GM12878 (cell line): ENCODE results near the gene OPA1. TPM values are rescaled to one million over a fixed set of nuclear protein-coding genes. Genes with fewer than 3 reads are reported as not detected.

ENCODE experiments used
- ATAC-seq: fragments of 200-7000 bp; cut with Tn5 transposase; 3 replicates; pipeline ENCODE4 v1.9.1; 2020; ENCODE audit warnings: mild to moderate bottlenecking, moderate library complexity
- BruUV-seq: library from RNA; stranded (reverse); fragments of 400-500 nt; replicated peaks from 2 replicates; lab custom pipeline; 2021; lab: Mats Ljungman, UMichigan
- CTCF ChIA-PET: fragments of 300-600 bp; sonication (Branson Sonifier 250); formaldehyde crosslinking; extraction: SDS; loops from one replicate; lab custom pipeline; 2021; ENCODE audit warnings: inconsistent platforms; lab: Yijun Ruan, JAX
- POLR2A ChIA-PET: fragments of 350-600 bp; formaldehyde crosslinking; extraction: SDS; loops from one replicate; lab custom pipeline; 2021; ENCODE audit warnings: inconsistent platforms; lab: Charles Lee
- RAD21 ChIA-PET: fragments of 300-600 bp; sonication (Branson Sonifier 250); formaldehyde crosslinking; loops from one replicate; lab custom pipeline; 2023; ENCODE audit warnings: antibody characterized with exemption; ENCODE audit not compliant: unreplicated experiment; lab: Charles Lee
- SMC1A ChIA-PET: fragments of 300-600 bp; sonication (Branson Sonifier 250); formaldehyde crosslinking; loops from one replicate; lab custom pipeline; 2023; ENCODE audit not compliant: unreplicated experiment, uncharacterized antibody; lab: Charles Lee
- DNase-seq: peaks from one replicate; pipeline ENCODE4 v3.0.0-alpha.2; 2011; ENCODE audit warnings: low read depth, low spot score
- FAIRE-seq: peaks from 3 replicates; lab custom pipeline; 2011; peaks lifted over from hg19 to GRCh38; lab: Jason Lieb, UNC
- H2AFZ ChIP-seq: 2 replicates; pipeline ENCODE4 v1.6.0; 2011; ENCODE audit warnings: low read depth, low read length, control low read depth; ENCODE audit not compliant: control insufficient read depth
- H3K27ac ChIP-seq: 2 replicates; pipeline ENCODE4 v1.5.1; 2011; ENCODE audit warnings: control low read depth; ENCODE audit not compliant: control insufficient read depth, insufficient read depth
- H3K27me3 ChIP-seq, 2 experiments: replicated peaks in 1 of 2; 2 replicates each; pipeline versions ENCODE4 v1.6.0 to v1.6.1; 2011; ENCODE audit warnings: low read length in 1 of 2; ENCODE audit not compliant: control insufficient read depth in 2 of 2, insufficient read depth in 2 of 2
- H3K36me3 ChIP-seq, 2 experiments: 2 replicates each; pipeline ENCODE4 v1.5.1; 2011; ENCODE audit warnings: low read length in 1 of 2; ENCODE audit not compliant: control insufficient read depth in 2 of 2, insufficient read depth in 2 of 2
- H3K4me1 ChIP-seq: 2 replicates; pipeline ENCODE4 v1.6.1; 2011; ENCODE audit warnings: mild to moderate bottlenecking, low read length, moderate library complexity, mixed read lengths; ENCODE audit not compliant: control insufficient read depth, insufficient read depth
- H3K4me2 ChIP-seq: 2 replicates; pipeline ENCODE4 v1.6.0; 2011; ENCODE audit warnings: control low read depth; ENCODE audit not compliant: control insufficient read depth, insufficient read depth
- H3K4me3 ChIP-seq: fragments of 200-600 bp; sonication (generic); 2 replicates; pipeline ENCODE4 v1.5.1; 2016
- H3K79me2 ChIP-seq: 2 replicates; pipeline ENCODE4 v1.6.0; 2011; ENCODE audit warnings: low read length; ENCODE audit not compliant: control insufficient read depth, insufficient read depth
- H3K9ac ChIP-seq: 2 replicates; pipeline ENCODE4 v1.8.0; 2011; ENCODE audit warnings: low read length, control low read depth, mixed read lengths; ENCODE audit not compliant: control insufficient read depth, insufficient read depth
- H3K9me3 ChIP-seq: replicated peaks from 3 replicates; pipeline ENCODE4 v1.5.1; 2011; ENCODE audit warnings: mild to moderate bottlenecking, low read length; ENCODE audit not compliant: control insufficient read depth, insufficient read depth
- H4K20me1 ChIP-seq: 2 replicates; pipeline ENCODE4 v1.6.0; 2011; ENCODE audit not compliant: control insufficient read depth, insufficient read depth
- BHLHE40 ChIP-seq, 2 experiments: fragments of 450-650 bp in 1 of 2; IDR thresholded peaks; 2 replicates each; pipeline ENCODE4 v1.6.1; 2011 to 2017; ENCODE audit warnings: low read depth in 2 of 2, borderline replicate concordance in 1 of 2, improper control_type of control experiment in 1 of 2, low read length in 1 of 2, mild to moderate bottlenecking in 1 of 2
- BMI1 ChIP-seq: fragments of 450-650 bp; IDR thresholded peaks from 2 replicates; pipeline ENCODE4 v1.6.1; 2016; ENCODE audit warnings: mild to moderate bottlenecking, moderate library complexity, borderline replicate concordance
- CHD1 ChIP-seq: IDR thresholded peaks from 2 replicates; pipeline ENCODE4 v1.6.1; 2012; ENCODE audit warnings: low read depth, low read length, improper control_type of control experiment
- DPF2 ChIP-seq: fragments of 450-650 bp; IDR thresholded peaks from 2 replicates; pipeline ENCODE4 v1.6.1; 2017; ENCODE audit warnings: mild to moderate bottlenecking
- EED ChIP-seq: sonication (generic); IDR thresholded peaks from 2 replicates; pipeline ENCODE4 v1.6.1; 2016; ENCODE audit warnings: antibody characterized with exemption, low read depth
- EP300 ChIP-seq, 2 experiments: fragments of 150-350 bp in 1 of 2; IDR thresholded peaks; 2 replicates each; pipeline ENCODE4 v1.6.1; 2011 to 2012; ENCODE audit warnings: low read depth in 2 of 2, low read length in 2 of 2, borderline replicate concordance in 1 of 2, improper control_type of control experiment in 1 of 2, inconsistent platforms in 1 of 2; ENCODE audit not compliant: control insufficient read depth in 1 of 2
- FOXM1 ChIP-seq: IDR thresholded peaks from 2 replicates; pipeline ENCODE4 v1.6.1; 2012; ENCODE audit warnings: low read depth, mild to moderate bottlenecking, inconsistent platforms, low read length, moderate library complexity
- HDGF ChIP-seq: fragments of 450-650 bp; IDR thresholded peaks from 2 replicates; pipeline ENCODE4 v1.6.1; 2016; ENCODE audit warnings: antibody characterized with exemption
- MAX ChIP-seq: IDR thresholded peaks from 2 replicates; pipeline ENCODE4 v1.6.1; 2012; ENCODE audit warnings: low read depth, low read length, improper control_type of control experiment
- MTA2 ChIP-seq: fragments of 450-650 bp; IDR thresholded peaks from 2 replicates; pipeline ENCODE4 v1.6.1; 2016; ENCODE audit warnings: low read depth, mild to moderate bottlenecking, moderate library complexity
- NBN ChIP-seq: fragments of 450-650 bp; IDR thresholded peaks from 2 replicates; pipeline ENCODE4 v1.6.1; 2016
- NFXL1 ChIP-seq: fragments of 450-650 bp; IDR thresholded peaks from 2 replicates; pipeline ENCODE4 v1.6.1; 2017; ENCODE audit warnings: antibody characterized with exemption, mild to moderate bottlenecking, borderline replicate concordance
- NFYA ChIP-seq: IDR thresholded peaks from 2 replicates; pipeline ENCODE4 v1.6.1; 2011; ENCODE audit warnings: low read depth, mild to moderate bottlenecking, low read length, improper control_type of control experiment, borderline replicate concordance
- NR2C1 ChIP-seq: fragments of 450-650 bp; IDR thresholded peaks from 2 replicates; pipeline ENCODE4 v1.6.1; 2017; ENCODE audit warnings: antibody characterized with exemption, mild to moderate bottlenecking, moderate library complexity
- NRF1 ChIP-seq: conservative IDR thresholded peaks from 2 replicates; pipeline ENCODE4 v1.6.1; 2011; ENCODE audit warnings: mild to moderate bottlenecking, low read depth, low read length, improper control_type of control experiment
- PAX8 ChIP-seq: fragments of 450-650 bp; IDR thresholded peaks from 2 replicates; pipeline ENCODE4 v1.6.1; 2017; ENCODE audit warnings: mild to moderate bottlenecking, moderate library complexity
- POU2F2 ChIP-seq: IDR thresholded peaks from 3 replicates; pipeline ENCODE4 v1.6.1; 2011; ENCODE audit warnings: low read depth, mild to moderate bottlenecking, low read length, borderline replicate concordance
- RELA ChIP-seq: fragments of 450-650 bp; IDR thresholded peaks from 2 replicates; pipeline ENCODE4 v1.8.0; 2014; ENCODE audit warnings: borderline replicate concordance; ENCODE audit not compliant: partially characterized antibody
- RUNX3 ChIP-seq: IDR thresholded peaks from 2 replicates; pipeline ENCODE4 v1.6.1; 2012; ENCODE audit warnings: low read length, inconsistent platforms
- SREBF2 ChIP-seq: IDR thresholded peaks from 2 replicates; pipeline ENCODE4 v1.6.1; 2012; ENCODE audit warnings: mild to moderate bottlenecking, low read length
- SUZ12 ChIP-seq: fragments of 200-600 bp; sonication (generic); IDR thresholded peaks from one replicate; pipeline ENCODE4 v1.6.1; 2018; ENCODE audit warnings: antibody characterized with exemption, mild to moderate bottlenecking; ENCODE audit not compliant: unreplicated experiment
- USF1 ChIP-seq: IDR thresholded peaks from 2 replicates; pipeline ENCODE4 v1.6.1; 2011; ENCODE audit warnings: borderline replicate concordance, low read depth, mild to moderate bottlenecking, moderate library complexity, mixed read lengths, low read length; ENCODE audit not compliant: insufficient read depth; ENCODE audit errors: extremely low read length
- USF2 ChIP-seq: IDR thresholded peaks from 2 replicates; pipeline ENCODE4 v1.6.1; 2011; ENCODE audit warnings: low read depth, low read length, improper control_type of control experiment, borderline replicate concordance
- ZNF622 ChIP-seq: fragments of 450-650 bp; IDR thresholded peaks from 2 replicates; pipeline ENCODE4 v1.6.1; 2017; ENCODE audit warnings: mild to moderate bottlenecking, inconsistent platforms
- in situ Hi-C: fragments of 300-500 bp; cut with MboI; formaldehyde crosslinking; loops from 9 replicates; pipeline ENCODE4 v1.14.3; 2018; ENCODE audit warnings: mixed read lengths
- intact Hi-C: fragments of 100-400 bp; cut with micrococcal nuclease; formaldehyde crosslinking; loops from one replicate; pipeline ENCODE4 v1.14.2; 2022; ENCODE audit not compliant: unreplicated experiment
- polyA plus RNA-seq, 11 experiments: library from polyadenylated mRNA; depleted of rRNA in 4 of 11; unstranded in 6 of 11; stranded (reverse) in 5 of 11; fragments of >200 nt; fragmentation: Nextera tagmentation in 4 of 11; fragmentation: Illumina TruSeq in 1 of 11; extraction: Ambion mirVana in 4 of 11; extraction: Trizol in 1 of 11; gene quantifications; 1 replicate in 1 of 11; 2 replicates in 10 of 11; pipeline versions ENCODE4 v1.2.1 to v1.2.3, GENCODE V29; 2011 to 2016; ENCODE audit warnings: inconsistent platforms in 2 of 11, missing spikeins in 2 of 11, low read depth in 1 of 11
- total RNA-seq, 4 experiments: library from RNA; depleted of rRNA in 3 of 4; stranded (reverse); fragments of >200 nt in 3 of 4; fragmentation: Illumina TruSeq in 1 of 4; extraction: Trizol in 1 of 4; gene quantifications; 2 replicates each; pipeline versions ENCODE4 v1.2.1 to v1.2.3, GENCODE V29; 2013 to 2021

The OPA1 gene
- total and polyA plus RNA-seq, 10 of the 15 experiments (the other 5 are each of a cell fraction or from before 2014, with no cell fraction given): 14.7 to 108 (median 59.3) TPM

GRCh38 chr3:193620057-193620456, 27.0 kb downstream of the OPA1 start (continued):
- TF ChIP-seq SUZ12 (no peak), NFYA (no peak), MTA2 (peak; percentile 44; the same call in 1 of the 2 replicates), NRF1 (no peak)

GRCh38 chr3:193620650-193621049, 27.6 kb downstream of the OPA1 start:
- RAD21 ChIA-PET: no interaction called here
- peak overlapping the region; percentile 42 for H3K27ac ChIP-seq
- CTCF ChIA-PET: interaction anchor here (0.6 to 1.2 kb wide), 2 partner anchors 15 to 1562 kb away, joined by 3 read pairs; no protein-coding TSS in a partner anchor
- SMC1A ChIA-PET: interaction anchor here (1.3 kb wide), 1 partner anchor 21 kb away, joined by 3 read pairs; no protein-coding TSS in a partner anchor
- no peak overlapping the region for H2AFZ ChIP-seq
- no TSS peak for BruUV-seq
- intact Hi-C loops (no loop called here), in situ Hi-C loops (no loop called here)
- H3K27me3 ChIP-seq: no peaks in the 10 kb centered on the region
- no peak overlapping the region for H3K4me3 ChIP-seq
- H3K79me2 ChIP-seq: no peaks in the 10 kb centered on the region; the same call in 1 of the 2 replicates
- peak; percentile 94 for ATAC-seq
- peak; percentile 33 for DNase-seq
- no peaks in the 10 kb centered on the region for H3K9me3 ChIP-seq
- POLR2A ChIA-PET: interaction anchor here (0.8 kb wide), 1 partner anchor 66 kb away, joined by 3 read pairs; no protein-coding TSS in a partner anchor
- H3K4me1 ChIP-seq: no peaks in the 10 kb centered on the region
- no peaks in the 10 kb centered on the region; the same call in 1 of the 2 replicates for H4K20me1 ChIP-seq
- peak overlapping the region; percentile 1; the same call in 1 of the 2 replicates for H3K4me2 ChIP-seq
- FAIRE-seq: peak; percentile 71
- peaks cover 0 to 24% of the 10 kb centered on the region in 2 experiments; a peak in 3 of 4 replicates for H3K36me3 ChIP-seq
- no peak overlapping the region for H3K9ac ChIP-seq
- 0 out of 2 replicates have a peak, but pooled peaks have one; percentile 21 for TF ChIP-seq DPF2
- TF ChIP-seq CHD1: no peak
- TF ChIP-seq BHLHE40 (IDR thresholded peaks at IDR 0.05; ENCODE audit: borderline replicate concordance in 1 of 2, low read depth in 2 of 2, low read length in 1 of 2): no peak
- TF ChIP-seq EP300 (IDR thresholded peaks at IDR 0.05; ENCODE audit: borderline replicate concordance in 1 of 2, control insufficient read depth in 1 of 2, low read depth in 2 of 2, low read length in 2 of 2): peak in 1 of 2 experiments; percentile 48; a peak in 1 of 4 replicates
- no peak for TF ChIP-seq NFXL1
- peak; percentile 39; the same call in 1 of the 2 replicates for TF ChIP-seq RUNX3
- no peak for TF ChIP-seq NBN
- no peak for TF ChIP-seq EED
- no peak for TF ChIP-seq ZNF622
- no peak for TF ChIP-seq HDGF
- TF ChIP-seq FOXM1: peak; percentile 63; the same call in 1 of the 2 replicates
- TF ChIP-seq PAX8: no peak
- TF ChIP-seq RELA: no peak
- TF ChIP-seq NFYA: no peak
- no peak for TF ChIP-seq NR2C1
- no peak for TF ChIP-seq POU2F2
- TF ChIP-seq SUZ12: no peak
- no peak for TF ChIP-seq BMI1
- no peak for TF ChIP-seq USF1
- no peak for TF ChIP-seq SREBF2
- no peak for TF ChIP-seq MAX
- no peak for TF ChIP-seq USF2
